ENCODE results near the gene GRK3. TPM values are rescaled to one million over a fixed set of nuclear protein-coding genes. Genes with fewer than 3 reads are reported as not detected.
A peak's percentile ranks its signal among the peaks of the same experiment; 100 is the strongest.

Gene GRK3
- total RNA-seq, 2 experiments from 2014 or later, result 34.1 to 43.3 TPM

DNA sequence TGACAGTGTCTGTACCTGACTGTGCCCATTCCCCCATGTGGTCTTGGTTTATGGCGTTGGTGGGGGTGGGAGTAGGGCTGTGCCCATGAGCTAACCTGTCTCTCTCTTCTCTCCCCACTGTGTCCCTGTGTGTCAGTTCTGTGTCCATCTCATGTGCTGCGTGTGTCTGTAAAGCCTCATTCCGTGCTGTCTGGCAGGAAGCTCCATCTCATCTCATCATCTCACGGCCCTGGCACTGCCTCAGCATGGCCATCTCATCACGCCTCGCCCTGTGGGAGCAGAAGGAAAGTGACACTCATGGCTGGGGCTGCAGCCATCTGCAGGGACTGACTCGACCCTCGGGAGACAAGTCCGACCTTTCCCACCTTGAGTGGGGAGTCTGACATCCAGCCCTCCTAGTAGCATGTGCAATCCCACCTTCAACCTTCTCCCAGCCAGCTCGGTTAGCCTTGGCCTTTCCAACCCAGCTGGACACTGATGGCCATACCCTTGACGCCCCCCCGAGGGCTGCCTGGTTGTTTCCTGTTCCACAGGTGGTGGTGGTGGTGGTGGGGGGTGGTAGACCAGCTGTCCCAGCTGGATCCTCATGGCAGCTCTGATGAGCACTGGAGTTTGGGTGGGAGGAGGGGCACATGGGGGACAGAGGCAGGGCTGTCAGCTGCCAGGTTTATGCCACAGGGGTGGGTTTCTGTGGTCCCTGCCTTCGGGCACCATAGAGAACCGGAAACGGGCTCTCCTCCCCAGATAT lies 196.5 kb downstream of the GRK3 start:
- no peak overlapping the region for H3K4me3 Mint-ChIP-seq
- ATAC-seq (no peak), DNase-seq (no peak)
- CTCF ChIA-PET, result interaction anchor here (0.5 to 3.9 kb wide), 9 partner anchors 11 to 217 kb away, joined by 3 to 16 read pairs (median 3); no protein-coding TSS in a partner anchor
- H3K4me1 Mint-ChIP-seq, result peaks cover 31% of the 10 kb centered on the region
- peaks cover 8% of the 10 kb centered on the region for H3K9me3 Mint-ChIP-seq (ENCODE audit: low read depth)
- H3K27ac Mint-ChIP-seq, result no peak overlapping the region
- no peaks in the 10 kb centered on the region for H3K27me3 Mint-ChIP-seq
- peaks cover 28% of the 10 kb centered on the region for H3K36me3 Mint-ChIP-seq

DNA sequence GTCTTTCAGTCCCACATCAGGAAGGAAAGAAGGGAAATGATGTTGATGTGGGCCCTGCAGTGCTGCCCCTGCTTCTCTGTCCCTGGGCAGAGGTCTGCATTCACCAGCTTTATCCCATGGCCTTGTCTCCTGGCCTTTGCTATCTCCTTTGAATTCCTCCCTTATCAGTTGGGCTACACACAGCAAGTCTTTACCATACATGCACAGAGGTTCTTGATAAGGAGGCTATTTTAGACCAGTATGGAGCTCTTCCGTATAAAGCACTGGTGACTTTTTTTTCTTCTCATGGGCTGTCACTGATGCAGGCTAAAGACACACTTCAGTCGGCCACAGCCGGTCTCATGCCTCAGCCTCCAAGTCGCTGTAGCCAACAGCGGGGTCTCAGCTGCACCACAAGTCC lies 197.7 kb downstream of the GRK3 start:
- Mint-ChIP-seq H3K36me3 (peaks cover 40% of the 10 kb centered on the region), H3K27me3 (no peaks in the 10 kb centered on the region), H3K27ac (no peak overlapping the region), H3K4me3 (no peak overlapping the region), H3K9me3 (ENCODE audit: low read depth) (peaks cover 18% of the 10 kb centered on the region), H3K4me1 (peaks cover 31% of the 10 kb centered on the region)
- CTCF ChIA-PET, result interaction anchor here (0.7 to 3.9 kb wide), 3 partner anchors 11 to 25 kb away, joined by 3 to 16 read pairs (median 3); no protein-coding TSS in a partner anchor
- DNase-seq, result no peak
- no peak for ATAC-seq

DNA sequence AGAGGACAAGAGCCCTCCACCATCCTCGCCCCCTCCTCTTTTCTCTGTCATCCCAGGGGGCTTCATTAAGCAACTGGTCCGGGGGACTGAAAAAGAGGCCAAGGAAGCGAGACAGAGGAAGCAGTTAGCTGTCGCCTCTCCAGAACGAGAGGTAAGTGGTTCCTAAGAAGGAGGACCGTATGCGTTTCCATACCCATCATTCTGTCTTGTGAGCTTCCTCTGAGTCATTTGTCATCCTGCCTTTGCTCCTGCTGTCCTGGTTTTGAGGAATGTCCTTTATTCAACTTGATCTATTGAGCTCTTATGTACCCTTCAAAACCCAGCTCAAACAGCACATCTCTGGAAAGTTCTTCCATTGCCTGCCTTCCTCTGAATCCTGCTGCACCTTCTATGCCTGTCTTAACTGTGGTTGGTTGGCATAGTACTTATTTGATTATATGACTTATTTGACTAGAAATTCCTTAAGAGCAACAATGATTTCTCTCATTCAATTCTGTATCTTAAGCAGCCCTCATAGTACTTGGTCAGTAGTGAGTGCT lies 198.8 kb downstream of the GRK3 start:
- Mint-ChIP-seq H3K27ac (no peak overlapping the region), H3K4me1 (peaks cover 24% of the 10 kb centered on the region), H3K36me3 (peaks cover 48% of the 10 kb centered on the region), H3K4me3 (no peak overlapping the region), H3K9me3 (ENCODE audit: low read depth) (peaks cover 22% of the 10 kb centered on the region), H3K27me3 (no peaks in the 10 kb centered on the region)
- CTCF ChIA-PET, result interaction anchor here (1.0 to 3.9 kb wide), 4 partner anchors 10 to 300 kb away, joined by 3 to 16 read pairs (median 6); no protein-coding TSS in a partner anchor
- ATAC-seq (no peak), DNase-seq (no peak)

DNA sequence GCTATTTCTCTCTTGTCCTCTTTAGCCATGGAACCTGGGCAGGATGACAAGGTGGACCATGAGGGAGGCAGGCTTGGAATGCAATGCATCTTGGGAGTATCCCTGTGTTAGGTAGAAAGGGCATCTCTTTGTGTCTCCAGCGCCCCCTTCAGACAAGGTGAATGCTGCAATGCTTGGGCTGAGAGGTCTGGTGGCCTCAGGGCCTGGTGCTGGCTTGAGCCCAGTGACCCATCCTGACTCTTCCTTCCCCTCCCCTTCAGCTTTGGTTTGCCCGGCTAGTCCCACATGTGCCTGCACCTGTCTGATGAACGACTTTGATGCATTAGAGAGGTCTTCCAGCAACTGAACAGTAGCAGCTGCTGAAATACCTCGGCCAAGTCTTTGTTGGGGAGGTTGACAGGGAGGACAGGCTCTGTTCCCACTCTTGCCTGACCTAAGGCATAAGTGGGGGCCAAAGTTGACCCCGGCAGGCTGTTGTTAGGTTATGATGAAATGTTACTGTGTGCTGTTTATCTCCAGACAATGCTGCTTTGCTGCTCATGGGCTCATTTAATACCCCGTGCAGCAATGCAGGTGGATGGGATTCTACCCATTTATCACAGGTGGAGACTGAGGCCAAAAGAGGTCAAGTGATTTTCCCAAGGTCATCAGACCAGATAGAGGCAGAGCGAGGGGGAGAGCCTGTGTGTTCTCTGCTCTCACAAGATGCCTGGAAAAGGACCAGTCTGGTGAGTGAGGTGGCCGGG lies 200.0 kb downstream of the GRK3 start:
- CTCF ChIA-PET, result interaction anchor here (1.1 to 1.9 kb wide), 2 partner anchors 8 to 55 kb away, joined by 3 to 7 read pairs; no protein-coding TSS in a partner anchor
- Mint-ChIP-seq H3K9me3 (ENCODE audit: low read depth) (peaks cover 22% of the 10 kb centered on the region), H3K36me3 (peaks cover 56% of the 10 kb centered on the region), H3K27ac (no peak overlapping the region), H3K27me3 (no peaks in the 10 kb centered on the region), H3K4me1 (peaks cover 25% of the 10 kb centered on the region), H3K4me3 (no peak overlapping the region)
- ATAC-seq (no peak), DNase-seq (no peak)

DNA sequence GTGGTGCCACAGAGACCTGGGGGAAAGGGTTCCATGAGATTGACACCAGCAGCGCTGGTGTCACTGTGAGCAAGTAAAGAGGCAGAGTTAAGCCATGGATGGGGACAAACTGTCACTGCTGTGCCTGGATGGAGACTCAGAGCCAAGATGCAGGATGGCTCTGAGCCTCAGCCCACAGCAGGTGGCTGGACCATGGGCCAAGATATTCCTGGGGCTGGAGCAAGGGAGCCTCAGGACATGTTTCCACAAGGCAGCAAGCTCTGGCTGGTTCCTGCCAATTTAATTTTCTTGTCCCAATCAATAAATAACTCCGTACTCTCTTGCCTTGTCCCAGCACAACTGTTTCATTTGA lies 200.5 kb downstream of the GRK3 start:
- CTCF ChIA-PET, result interaction anchor here (1.7 kb wide), 1 partner anchor 302 kb away, joined by 4 read pairs; no protein-coding TSS in a partner anchor
- Mint-ChIP-seq H3K4me3 (no peak overlapping the region), H3K27me3 (no peaks in the 10 kb centered on the region), H3K27ac (no peak overlapping the region), H3K4me1 (peaks cover 22% of the 10 kb centered on the region), H3K9me3 (ENCODE audit: low read depth) (peaks cover 24% of the 10 kb centered on the region), H3K36me3 (peaks cover 60% of the 10 kb centered on the region)
- DNase-seq (no peak), ATAC-seq (no peak)

DNA sequence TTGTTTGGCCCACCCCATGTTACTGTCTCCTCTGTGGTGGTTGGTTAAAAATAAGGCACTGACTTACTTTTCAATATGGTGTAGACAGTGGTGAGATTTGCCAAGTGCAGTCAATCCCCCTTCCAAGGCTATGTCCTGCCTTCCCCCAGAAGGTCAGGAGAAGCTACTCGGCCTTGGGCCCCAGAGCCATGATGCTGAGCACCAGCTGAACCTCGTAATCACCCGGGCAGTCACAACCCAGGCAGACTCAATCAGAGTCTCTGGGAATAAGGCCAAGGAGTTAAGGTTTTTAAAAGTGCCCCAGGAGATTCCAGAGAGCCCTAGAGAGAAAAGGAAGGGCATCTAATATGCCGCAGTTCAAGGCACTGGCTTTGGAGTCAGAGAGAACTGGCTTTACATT lies 201.3 kb downstream of the GRK3 start:
- H3K27ac Mint-ChIP-seq, result no peak overlapping the region
- H3K36me3 Mint-ChIP-seq, result peaks cover 66% of the 10 kb centered on the region

DNA sequence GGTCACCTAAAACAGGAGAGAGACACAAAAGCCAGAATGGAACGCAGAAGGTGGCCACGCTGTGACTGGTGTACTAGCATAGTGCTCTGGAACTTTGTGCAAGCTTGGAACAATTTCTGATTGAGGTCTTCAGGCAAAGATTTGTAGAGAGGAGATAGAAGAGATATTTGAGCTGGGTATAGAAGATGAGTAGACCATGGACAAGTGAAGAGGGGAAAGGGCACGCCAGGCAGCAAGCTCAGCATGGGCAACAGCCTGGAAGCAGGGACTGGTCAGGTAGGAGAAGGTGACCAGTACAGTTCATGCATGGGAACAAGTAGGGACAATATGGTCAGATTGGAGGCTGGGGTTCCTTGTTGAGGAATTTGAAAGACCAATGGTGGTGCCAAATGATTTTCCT lies 201.9 kb downstream of the GRK3 start:
- H3K4me1 Mint-ChIP-seq, result peaks cover 22% of the 10 kb centered on the region
- peaks cover 25% of the 10 kb centered on the region for H3K9me3 Mint-ChIP-seq (ENCODE audit: low read depth)
- DNase-seq, result no peak
- H3K27me3 Mint-ChIP-seq, result no peaks in the 10 kb centered on the region
- ATAC-seq, result no peak
- H3K36me3 Mint-ChIP-seq, result peaks cover 69% of the 10 kb centered on the region
- H3K4me3 Mint-ChIP-seq, result no peak overlapping the region
- no peak overlapping the region for H3K27ac Mint-ChIP-seq
- CTCF ChIA-PET, result interaction anchor here (1.2 to 1.7 kb wide), 2 partner anchors 223 to 304 kb away, joined by 3 to 4 read pairs; no protein-coding TSS in a partner anchor

More for the DNA sequence above, 201.3 kb downstream of the GRK3 start:
- DNase-seq, result no peak
- Mint-ChIP-seq H3K27me3 (no peaks in the 10 kb centered on the region), H3K9me3 (ENCODE audit: low read depth) (peaks cover 25% of the 10 kb centered on the region), H3K4me1 (peaks cover 21% of the 10 kb centered on the region), H3K4me3 (no peak overlapping the region)
- CTCF ChIA-PET, result interaction anchor here (1.7 kb wide), 1 partner anchor 303 kb away, joined by 4 read pairs; no protein-coding TSS in a partner anchor
- ATAC-seq, result no peak

DNA sequence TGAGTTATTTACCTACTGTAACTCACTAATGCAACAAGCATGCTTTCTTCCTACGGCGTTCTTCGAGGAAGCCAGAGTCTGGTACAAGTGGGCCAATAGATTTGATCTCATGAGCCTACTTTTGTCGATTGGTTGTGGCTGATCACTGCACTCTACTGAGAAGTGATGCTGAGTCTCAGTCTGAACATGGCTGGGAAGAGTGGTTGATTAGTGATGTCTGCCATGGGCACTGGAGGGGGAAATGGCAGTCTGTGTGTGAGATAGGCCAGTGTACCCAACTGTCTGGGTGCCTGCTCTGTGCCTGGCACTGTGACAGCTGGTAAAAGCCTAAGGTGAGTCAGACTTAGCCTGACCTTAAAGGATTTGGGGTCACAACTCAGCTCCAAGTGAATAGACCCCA lies 205.9 kb downstream of the GRK3 start:
- ATAC-seq (no peak), DNase-seq (no peak)
- H3K4me3 Mint-ChIP-seq, result no peak overlapping the region
- H3K9me3 Mint-ChIP-seq (ENCODE audit: low read depth), result peaks cover 21% of the 10 kb centered on the region
- no peaks in the 10 kb centered on the region for H3K27me3 Mint-ChIP-seq
- peaks cover 54% of the 10 kb centered on the region for H3K36me3 Mint-ChIP-seq
- CTCF ChIA-PET, result interaction anchor here (1.6 to 5.7 kb wide), 4 partner anchors 20 to 308 kb away, joined by 5 to 45 read pairs (median 14); no protein-coding TSS in a partner anchor
- H3K27ac Mint-ChIP-seq, result no peak overlapping the region
- peaks cover 28% of the 10 kb centered on the region for H3K4me1 Mint-ChIP-seq

DNA sequence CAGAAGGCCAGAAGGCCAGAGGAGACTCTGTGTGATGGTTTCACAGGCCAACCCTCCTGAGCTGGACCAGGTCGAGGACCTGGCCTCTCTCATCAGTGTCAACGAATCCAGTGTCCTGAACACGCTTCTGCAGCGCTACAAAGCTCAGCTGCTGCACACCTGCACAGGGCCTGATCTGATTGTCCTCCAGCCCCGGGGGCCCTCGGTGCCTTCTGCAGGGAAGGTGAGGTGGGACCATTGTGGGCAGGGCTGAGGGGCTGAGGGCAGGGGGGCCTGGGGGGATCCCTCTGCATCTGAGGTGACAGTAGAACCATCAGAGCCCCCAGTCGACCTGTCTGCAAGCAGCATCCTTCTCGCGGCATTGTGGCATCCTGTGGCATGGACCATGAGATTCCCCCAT lies 207.8 kb downstream of the GRK3 start:
- CTCF ChIA-PET, result interaction anchor here (0.7 to 5.7 kb wide), 43 partner anchors 9 to 662 kb away, joined by 3 to 45 read pairs (median 5); partner anchors contain the start of gene GRK3
- ATAC-seq, result no peak
- Mint-ChIP-seq H3K4me3 (no peak overlapping the region), H3K27me3 (no peaks in the 10 kb centered on the region), H3K4me1 (peaks cover 28% of the 10 kb centered on the region), H3K36me3 (peaks cover 35% of the 10 kb centered on the region), H3K27ac (peak overlapping the region; percentile 88), H3K9me3 (ENCODE audit: low read depth) (peaks cover 7% of the 10 kb centered on the region)
- no peak for DNase-seq

DNA sequence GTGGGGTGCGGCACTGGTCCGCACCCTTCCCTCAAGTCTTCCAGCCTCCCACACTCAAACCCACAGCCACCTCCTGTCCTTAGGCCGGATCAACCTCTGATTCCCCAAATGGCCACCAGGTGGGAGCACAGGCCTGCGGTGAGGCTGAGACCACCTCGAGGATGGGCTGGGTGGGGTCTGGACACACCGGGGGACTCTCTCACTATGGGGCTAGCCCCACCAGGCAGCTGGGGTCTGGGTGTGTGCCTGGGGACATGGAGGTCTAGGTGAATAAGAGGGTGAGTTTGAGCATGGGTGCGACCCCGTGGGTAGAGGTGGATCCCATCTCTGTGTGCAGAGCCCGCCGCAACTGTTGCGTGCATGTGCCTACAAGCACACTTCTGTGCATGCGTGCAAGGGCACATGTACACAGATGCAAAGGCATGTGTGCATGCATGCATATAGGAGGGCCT lies 210.1 kb downstream of the GRK3 start:
- ATAC-seq (no peak), DNase-seq (no peak)
- CTCF ChIA-PET, result interaction anchor here (3.9 to 5.7 kb wide), 2 partner anchors 230 to 312 kb away, joined by 35 to 45 read pairs; no protein-coding TSS in a partner anchor
- H3K27me3 Mint-ChIP-seq, result no peaks in the 10 kb centered on the region
- peaks cover 3% of the 10 kb centered on the region for H3K9me3 Mint-ChIP-seq (ENCODE audit: low read depth)
- peaks cover 14% of the 10 kb centered on the region for H3K36me3 Mint-ChIP-seq
- H3K4me3 Mint-ChIP-seq, result no peak overlapping the region
- H3K27ac Mint-ChIP-seq, result no peak overlapping the region
- H3K4me1 Mint-ChIP-seq, result peaks cover 19% of the 10 kb centered on the region

DNA sequence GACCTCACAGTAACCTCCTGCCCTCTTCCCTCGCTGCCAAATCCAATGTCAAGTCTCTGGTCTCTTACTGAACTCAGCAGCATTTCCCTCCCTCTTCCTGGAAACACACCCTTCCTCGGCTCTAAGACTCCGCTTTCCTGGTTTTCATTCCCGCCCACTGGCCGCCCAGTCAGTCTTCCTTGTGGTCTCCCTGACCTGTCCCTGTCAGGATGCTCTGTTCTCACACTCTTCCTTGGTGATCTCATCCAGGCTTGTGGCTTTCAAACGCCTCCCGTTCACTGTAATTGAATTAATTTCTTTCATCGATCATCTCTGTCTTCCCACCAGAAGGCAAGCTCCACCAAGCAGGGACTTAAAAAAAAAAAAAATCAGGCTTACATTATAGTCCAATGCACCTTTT lies 211.1 kb downstream of the GRK3 start:
- no peaks in the 10 kb centered on the region for H3K9me3 Mint-ChIP-seq (ENCODE audit: low read depth)
- DNase-seq (no peak), ATAC-seq (no peak)
- no peak overlapping the region for H3K27ac Mint-ChIP-seq
- H3K4me1 Mint-ChIP-seq, result peaks cover 19% of the 10 kb centered on the region
- no peak overlapping the region for H3K4me3 Mint-ChIP-seq
- no peaks in the 10 kb centered on the region for H3K27me3 Mint-ChIP-seq
- CTCF ChIA-PET, result interaction anchor here (1.5 to 5.7 kb wide), 2 partner anchors 313 to 555 kb away, joined by 3 to 45 read pairs; no protein-coding TSS in a partner anchor
- peaks cover 6% of the 10 kb centered on the region for H3K36me3 Mint-ChIP-seq

DNA sequence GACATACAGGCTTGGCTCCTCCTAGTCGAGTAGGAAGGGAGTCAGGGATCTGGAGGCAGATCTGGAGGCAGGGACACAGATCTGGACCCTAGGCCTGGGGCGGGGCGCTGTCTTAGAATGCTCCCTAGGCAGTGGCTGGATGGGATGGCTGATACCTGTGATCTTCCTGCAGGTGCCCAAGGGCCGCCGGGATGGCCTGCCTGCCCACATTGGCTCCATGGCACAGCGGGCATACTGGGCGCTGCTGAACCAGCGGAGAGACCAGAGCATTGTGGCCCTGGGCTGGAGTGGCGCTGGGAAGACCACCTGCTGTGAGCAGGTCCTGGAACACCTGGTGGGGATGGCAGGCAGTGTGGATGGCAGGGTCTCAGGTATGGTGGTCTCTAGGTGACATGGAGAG lies 212.9 kb downstream of the GRK3 start:
- no peak overlapping the region for H3K27ac Mint-ChIP-seq
- no peak for ATAC-seq
- CTCF ChIA-PET, result interaction anchor here (1.0 to 1.6 kb wide), 5 partner anchors 17 to 315 kb away, joined by 3 to 6 read pairs (median 3); no protein-coding TSS in a partner anchor
- H3K4me1 Mint-ChIP-seq, result peaks cover 8% of the 10 kb centered on the region
- no peaks in the 10 kb centered on the region for H3K9me3 Mint-ChIP-seq (ENCODE audit: low read depth)
- H3K27me3 Mint-ChIP-seq, result no peaks in the 10 kb centered on the region
- DNase-seq, result no peak
- H3K36me3 Mint-ChIP-seq, result no peaks in the 10 kb centered on the region
- no peak overlapping the region for H3K4me3 Mint-ChIP-seq

DNA sequence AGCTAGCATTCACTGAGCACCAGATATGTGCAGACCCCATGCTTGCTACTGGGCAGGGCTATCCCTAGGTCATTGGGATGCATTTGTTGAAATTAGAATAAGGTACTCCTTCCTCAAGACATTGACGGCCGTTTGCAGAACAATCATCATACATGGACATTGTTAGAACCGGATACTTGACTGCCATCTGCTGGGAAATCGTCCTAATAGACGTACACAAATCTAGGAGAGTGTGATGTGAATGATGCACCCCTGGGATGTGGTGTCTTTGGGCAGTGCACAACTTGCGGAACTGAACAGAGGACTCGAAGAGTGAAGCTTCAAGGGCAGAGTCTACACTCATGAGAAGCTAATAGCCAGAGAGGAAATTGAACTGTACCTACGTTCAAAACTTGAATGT lies 213.4 kb downstream of the GRK3 start:
- no peak for ATAC-seq
- H3K4me3 Mint-ChIP-seq, result no peak overlapping the region
- peaks cover 3% of the 10 kb centered on the region for H3K4me1 Mint-ChIP-seq
- DNase-seq, result peak; percentile 46
- H3K27me3 Mint-ChIP-seq, result no peaks in the 10 kb centered on the region
- H3K9me3 Mint-ChIP-seq (ENCODE audit: low read depth), result no peaks in the 10 kb centered on the region
- CTCF ChIA-PET, result interaction anchor here (1.0 to 1.6 kb wide), 5 partner anchors 17 to 315 kb away, joined by 3 to 6 read pairs (median 3); no protein-coding TSS in a partner anchor
- no peak overlapping the region for H3K27ac Mint-ChIP-seq
- H3K36me3 Mint-ChIP-seq, result no peaks in the 10 kb centered on the region

Measured in activated CD8-positive, alpha-beta memory T cell treated with anti-CD3 and anti-CD28 coated beads, Interleukin-2, amount 10 ng/mL, durations not matched to agents 7 days and 5 days (primary cell).